ENCODE measurements around the gene FOCAD. TPM values are rescaled to one million over a fixed set of nuclear protein-coding genes. Genes with fewer than 3 reads are reported as not detected.

The FOCAD gene
- total and polyA plus RNA-seq, 4 donors: 6.8 to 62.1 (median 27.9) TPM

GRCh38 chr9:20732118-20732517 lies 48.1 kb downstream of the FOCAD start:
- Histone ChIP-seq H3K9me3 (ENCODE audit: control insufficient read depth in 4 of 4, insufficient read depth in 3 of 4, low read length in 3 of 4) (no peaks in the 10 kb centered on the region), H3K4me1 (ENCODE audit: control insufficient read depth in 5 of 5, insufficient read depth in 5 of 5, low read length in 5 of 5) (peaks cover 0 to 14% (median 0%) of the 10 kb centered on the region in 5 donors), H3K9ac (ENCODE audit: insufficient read depth in 1 of 2, low read length in 2 of 2) (no peak overlapping the region), H3K27ac (ENCODE audit: low read depth in 1 of 2, low read length in 1 of 2) (no peak overlapping the region), H3K27me3 (ENCODE audit: control insufficient read depth in 3 of 3, insufficient read depth in 3 of 3, low read length in 2 of 3) (no peaks in the 10 kb centered on the region), H3K4me3 (no peak overlapping the region), H3K36me3 (ENCODE audit: control insufficient read depth in 4 of 4, insufficient read depth in 4 of 4, low read length in 4 of 4) (peaks cover 0 to 5% (median 2%) of the 10 kb centered on the region in 4 donors)
- whole genome bisulfite sequencing, 2 donors: 29 to 56% methylated on average over 4 of the region's 4 CpGs
- ATAC-seq (ENCODE audit: insufficient read depth, low FRiP score): no peak
- DNase-seq: no peak
- no peak for TF ChIP-seq CTCF (IDR thresholded peaks at IDR 0.05; ENCODE audit: control extremely low read depth, extremely low read depth)

- no peaks in the 10 kb centered on the region for H3K9me3 ChIP-seq (ENCODE audit: control insufficient read depth in 4 of 4, insufficient read depth in 3 of 4, low read length in 3 of 4)
- no peak overlapping the region for H3K4me3 ChIP-seq
- H3K27ac ChIP-seq (ENCODE audit: low read depth in 1 of 2, low read length in 1 of 2): no peak overlapping the region
- DNase-seq (no peak), ATAC-seq (ENCODE audit: insufficient read depth, low FRiP score) (no peak)
- no peaks in the 10 kb centered on the region for H3K27me3 ChIP-seq (ENCODE audit: control insufficient read depth in 3 of 3, insufficient read depth in 3 of 3, low read length in 2 of 3)
- peaks cover 0 to 8% (median 0%) of the 10 kb centered on the region in 5 donors for H3K4me1 ChIP-seq (ENCODE audit: control insufficient read depth in 5 of 5, insufficient read depth in 5 of 5, low read length in 5 of 5)
- 96% methylated on average over 1 of the region's 1 CpG for WGBS, 2 donors
- no peak overlapping the region for H3K9ac ChIP-seq (ENCODE audit: insufficient read depth in 1 of 2, low read length in 2 of 2)
- no peak for TF ChIP-seq CTCF (IDR thresholded peaks at IDR 0.05; ENCODE audit: control extremely low read depth, extremely low read depth)
- H3K36me3 ChIP-seq (ENCODE audit: control insufficient read depth in 4 of 4, insufficient read depth in 4 of 4, low read length in 4 of 4): peaks cover 0 to 5% (median 2%) of the 10 kb centered on the region in 4 donors
These were observed 50.2 kb downstream of the FOCAD start for GRCh38 chr9:20734275-20734674.

- 84 to 90% methylated on average over 1 of the region's 1 CpG for WGBS, 2 donors
- ATAC-seq (ENCODE audit: insufficient read depth, low FRiP score): no peak
- Histone ChIP-seq H3K36me3 (ENCODE audit: control insufficient read depth in 4 of 4, insufficient read depth in 4 of 4, low read length in 4 of 4) (peaks cover 0 to 4% (median 2%) of the 10 kb centered on the region in 4 donors), H3K4me1 (ENCODE audit: control insufficient read depth in 5 of 5, insufficient read depth in 5 of 5, low read length in 5 of 5) (peaks cover 0 to 7% (median 0%) of the 10 kb centered on the region in 5 donors), H3K27ac (ENCODE audit: low read depth in 1 of 2, low read length in 1 of 2) (no peak overlapping the region), H3K4me3 (no peak overlapping the region), H3K9ac (ENCODE audit: insufficient read depth in 1 of 2, low read length in 2 of 2) (no peak overlapping the region), H3K27me3 (ENCODE audit: control insufficient read depth in 3 of 3, insufficient read depth in 3 of 3, low read length in 2 of 3) (no peaks in the 10 kb centered on the region), H3K9me3 (ENCODE audit: control insufficient read depth in 4 of 4, insufficient read depth in 3 of 4, low read length in 3 of 4) (no peaks in the 10 kb centered on the region)
- no peak for TF ChIP-seq CTCF (IDR thresholded peaks at IDR 0.05; ENCODE audit: control extremely low read depth, extremely low read depth)
- no peak for DNase-seq
These were observed 56.2 kb downstream of the FOCAD start for GRCh38 chr9:20740304-20740703.
